GM18873 (cell line): ENCODE results near the gene NEK4.
"Not testable (repeated sequence)": the region's sequence is repeated elsewhere in the genome, so short reads cannot be mapped to it uniquely, and the experiment has no call there.

Source experiments
- ATAC-seq: cut with Tn5 transposase; IDR thresholded peaks from one replicate; pipeline ENCODE4 v1.9.1; 2021; ENCODE audit warnings: mild to moderate bottlenecking, moderate library complexity, moderate number of reproducible peaks; ENCODE audit not compliant: unreplicated experiment, low FRiP score

Gene NEK4

DNA sequence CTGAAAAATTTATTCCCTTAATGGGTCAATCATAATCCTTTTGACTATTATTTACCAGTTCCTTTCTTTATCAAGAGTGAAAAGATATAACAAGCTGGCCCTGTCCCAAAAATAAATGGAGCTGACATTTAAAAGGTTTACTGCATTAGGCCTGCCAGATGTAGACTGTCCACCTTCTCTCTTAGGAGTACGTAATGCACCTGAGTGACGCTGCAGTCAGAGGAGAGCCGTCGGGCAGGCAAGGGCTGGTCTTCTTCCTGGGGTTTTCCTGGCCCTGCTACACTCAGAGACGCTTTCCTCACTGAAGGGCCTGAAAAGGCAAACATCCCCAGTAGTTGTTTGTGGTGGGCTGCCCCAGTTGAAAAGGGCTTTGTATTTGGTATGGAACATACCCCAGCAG, 27.6 kb downstream of the NEK4 start:
- ATAC-seq, result no peak

DNA sequence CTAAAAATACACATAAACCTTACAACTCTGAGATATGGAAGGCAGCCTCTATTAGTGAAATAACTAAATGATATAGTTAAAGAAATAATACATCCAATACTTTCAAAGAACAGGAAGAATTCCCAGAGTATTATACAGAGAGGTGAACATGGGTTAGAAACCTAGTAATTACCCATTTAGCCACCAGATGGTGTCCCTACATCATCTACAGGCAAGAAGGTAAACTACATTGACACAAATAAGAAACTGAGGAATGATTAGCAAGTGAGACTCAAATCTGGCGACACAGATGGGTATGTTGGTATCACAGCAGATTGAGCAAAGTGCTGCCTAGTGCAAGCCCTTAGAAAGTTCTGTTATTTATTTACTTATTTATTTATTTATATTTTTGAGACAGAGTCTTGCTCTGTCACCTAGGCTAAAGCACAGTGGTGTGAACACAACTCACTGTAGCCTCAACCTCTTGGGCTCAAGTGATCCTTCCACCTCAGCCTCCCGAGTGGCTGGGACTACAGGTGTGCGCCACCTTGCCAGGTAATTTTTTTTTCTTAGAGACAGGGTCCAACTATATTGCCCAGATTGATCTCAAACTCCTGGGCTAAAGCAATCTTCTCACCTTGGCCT, 28.2 kb downstream of the NEK4 start:
- no peak for ATAC-seq

DNA sequence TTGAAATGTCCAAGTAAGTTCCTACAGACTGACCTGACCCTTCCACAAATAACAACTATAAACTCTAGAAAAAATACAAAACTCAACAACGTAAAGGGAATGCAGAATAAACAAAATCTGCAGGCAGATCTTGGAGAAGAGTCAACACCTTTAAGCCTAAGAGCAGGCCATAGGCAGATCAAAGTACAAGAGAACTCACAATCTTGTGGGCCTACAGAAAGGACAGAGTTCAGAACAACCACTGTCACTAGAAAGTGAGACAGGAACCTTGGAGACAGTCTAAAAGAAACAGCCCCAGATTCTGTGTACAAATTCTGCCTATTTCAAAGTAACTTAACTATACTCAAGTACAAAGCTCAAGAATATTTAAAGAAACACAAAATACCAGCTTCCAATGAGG, 31.0 kb downstream of the NEK4 start:
- no peak for ATAC-seq

DNA sequence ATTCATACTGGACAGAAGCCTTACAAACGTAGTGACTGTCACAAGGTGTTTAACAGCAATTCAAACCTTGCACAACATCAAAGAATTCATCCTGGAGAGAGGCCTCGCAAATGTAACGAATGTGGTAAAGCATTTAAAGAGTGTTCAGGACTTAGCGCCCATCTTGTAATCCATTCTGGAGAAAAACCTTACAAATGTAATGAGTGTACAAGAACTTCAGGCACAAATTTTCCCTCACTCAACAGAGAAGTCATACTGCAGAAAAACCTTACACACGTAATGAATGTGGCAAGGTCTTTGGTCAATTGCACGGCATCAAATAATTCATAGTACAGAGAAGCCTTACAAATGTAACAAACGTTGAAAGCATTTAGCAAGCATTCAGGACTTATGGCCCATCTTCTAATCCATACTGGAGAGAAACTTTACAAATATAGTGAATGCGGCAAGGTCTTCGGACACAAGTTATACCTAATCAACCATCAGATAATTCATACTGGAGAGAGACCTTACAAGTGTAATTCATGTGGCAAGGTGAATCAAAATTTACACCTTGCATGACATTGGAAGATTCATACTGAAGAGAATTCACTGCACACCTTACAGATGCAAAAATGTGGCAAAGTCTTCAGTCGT, 37.4 kb downstream of the NEK4 start:
- ATAC-seq, result no peak

DNA sequence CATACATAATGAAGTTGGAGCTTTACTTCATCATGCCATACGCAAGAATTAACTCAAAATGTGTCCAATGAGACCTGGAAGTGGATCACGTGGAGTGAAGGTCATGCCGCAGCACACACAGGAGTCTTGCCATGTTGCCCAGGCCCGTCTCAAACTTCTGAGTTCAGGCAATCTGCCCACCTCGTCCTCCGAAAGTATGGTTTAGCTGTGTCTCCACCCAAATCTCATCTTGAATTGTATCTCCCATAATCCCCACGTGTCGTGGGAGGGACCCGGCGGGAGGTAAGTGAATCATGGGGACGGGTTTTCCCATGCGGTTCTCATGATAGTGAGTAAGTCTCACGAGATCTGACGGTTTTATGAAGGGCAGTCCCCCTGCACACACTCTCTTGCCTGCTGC, 39.1 kb downstream of the NEK4 start:
- ATAC-seq, result no peak

DNA sequence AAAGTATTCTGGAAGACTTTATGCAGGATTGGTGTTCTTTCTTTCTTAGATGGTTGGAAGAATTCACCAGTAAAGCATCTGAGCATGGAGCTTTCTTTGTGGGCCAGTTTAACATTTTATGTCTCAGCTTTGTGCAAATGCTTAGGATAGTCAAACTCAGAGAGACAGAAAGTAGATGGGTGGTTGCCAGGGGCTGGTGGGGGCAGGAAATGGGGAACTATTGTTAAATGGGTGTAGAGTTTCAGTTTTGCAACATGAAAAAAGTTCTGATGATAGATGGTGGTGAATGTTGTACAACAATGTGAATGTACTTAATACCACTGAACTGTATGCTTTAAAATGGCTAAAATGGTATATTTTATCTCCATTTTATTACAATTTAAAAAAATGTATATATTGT, 40.1 kb downstream of the NEK4 start:
- ATAC-seq, result no peak

- not testable (repeated sequence) for ATAC-seq
These were observed 42.0 kb downstream of the NEK4 start for GRCh38 chr3:52728753-52729152.

DNA sequence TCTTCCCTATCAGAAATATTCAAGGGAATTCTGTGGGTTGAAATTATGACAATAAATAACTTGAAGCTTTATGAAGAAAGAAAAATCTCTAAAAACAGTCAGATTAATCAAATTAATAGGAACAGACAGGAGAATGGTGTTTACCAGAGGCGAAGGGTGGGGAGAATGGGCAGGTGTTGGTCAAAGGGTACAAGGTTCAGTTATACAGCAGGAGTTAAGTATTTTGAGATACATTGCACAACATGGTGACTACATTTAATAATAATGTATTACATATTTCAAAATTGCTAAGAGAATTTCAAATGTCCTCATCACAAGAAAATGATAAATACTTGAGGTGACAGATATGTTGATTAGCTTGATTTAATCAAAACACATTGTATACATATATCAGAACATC, 46.2 kb downstream of the NEK4 start:
- no peak for ATAC-seq

GRCh38 chr3:52723935-52724334, 46.8 kb downstream of the NEK4 start:
- ATAC-seq, result no peak

DNA sequence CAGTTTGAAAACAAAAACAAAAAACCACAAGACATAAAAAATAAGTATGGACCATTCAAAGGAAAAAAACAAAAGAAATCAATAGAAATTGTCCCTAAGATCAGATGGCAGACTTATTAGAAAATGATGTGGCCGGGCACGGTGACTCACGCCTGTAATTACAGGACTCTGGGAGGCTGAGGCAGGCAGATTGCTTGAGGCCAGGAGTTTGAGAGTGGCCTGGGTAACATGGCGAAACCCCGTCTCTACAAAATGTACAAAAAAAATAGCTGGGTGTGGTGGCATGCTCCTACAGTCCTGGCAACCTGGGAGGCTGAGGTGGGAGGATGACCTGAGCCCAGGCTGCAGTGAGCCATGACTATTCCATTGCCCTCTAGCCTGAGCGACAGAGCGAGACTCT, 48.2 kb downstream of the NEK4 start:
- no peak for ATAC-seq

DNA sequence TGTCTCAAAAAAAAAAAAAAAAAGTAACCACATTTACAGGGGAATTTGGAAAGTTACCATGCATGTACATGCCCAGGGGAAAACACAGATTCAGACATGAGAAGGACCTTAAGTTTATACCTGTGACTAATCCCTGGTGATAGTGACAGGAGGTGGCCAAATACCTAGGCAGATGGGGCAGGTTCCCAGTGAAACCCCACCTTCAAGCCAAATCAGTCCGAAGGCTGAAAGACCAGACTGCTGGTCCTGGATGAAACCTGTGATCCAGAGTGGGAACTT, 49.1 kb downstream of the NEK4 start:
- no peak for ATAC-seq

DNA sequence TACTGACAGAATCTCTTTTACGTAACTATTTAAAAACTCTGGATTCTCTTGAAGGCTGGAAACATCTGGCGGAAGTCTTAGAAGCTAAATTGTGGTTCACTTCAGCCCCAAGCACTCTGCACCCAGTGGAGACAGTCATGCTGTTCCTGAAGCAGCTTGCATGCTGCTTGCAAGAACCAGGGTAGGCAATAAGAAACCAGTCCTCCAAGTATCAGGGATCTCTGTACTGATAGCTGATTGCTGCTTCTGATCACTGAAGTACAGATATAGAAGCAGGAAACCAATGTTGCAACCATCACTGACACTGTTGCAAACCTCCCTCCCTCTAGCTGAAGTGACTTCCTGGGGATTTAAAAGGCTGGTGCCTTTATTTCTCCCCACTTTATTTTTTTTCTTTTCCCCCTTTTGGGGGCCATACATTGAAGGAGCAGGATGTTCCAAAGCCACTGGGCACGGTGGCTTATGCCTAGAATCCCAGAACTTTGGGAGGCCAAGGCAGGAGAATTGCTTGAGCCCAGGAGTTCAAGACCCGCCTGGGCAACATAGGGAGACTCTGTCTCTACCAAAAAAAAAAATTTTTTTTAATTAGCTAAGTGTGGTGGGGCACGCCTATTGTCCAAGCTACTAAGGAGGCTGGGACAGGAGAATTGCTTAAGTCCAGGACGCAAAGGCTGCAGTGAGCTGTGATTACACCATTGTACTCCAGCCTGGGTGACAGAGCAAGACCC, 49.6 kb downstream of the NEK4 start:
- no peak for ATAC-seq

DNA sequence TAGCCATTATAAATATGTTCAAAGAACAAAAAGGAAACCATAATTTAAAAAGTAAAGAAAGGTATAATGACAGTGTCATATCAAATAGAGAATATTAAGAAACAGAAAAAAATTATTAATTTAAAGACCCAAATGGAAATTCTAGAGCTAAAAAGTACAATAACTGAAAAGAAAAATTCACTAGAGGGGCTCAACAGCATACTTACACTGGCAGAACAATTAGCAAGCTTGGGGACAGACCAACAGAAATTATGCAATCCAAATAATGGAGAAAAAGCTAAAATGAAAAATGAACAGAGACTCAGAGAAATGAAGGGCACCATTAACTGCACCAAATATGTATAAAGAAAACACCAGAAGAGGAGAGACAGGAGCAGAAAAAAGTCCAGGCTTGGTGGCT, 51.1 kb downstream of the NEK4 start:
- no peak for ATAC-seq

DNA sequence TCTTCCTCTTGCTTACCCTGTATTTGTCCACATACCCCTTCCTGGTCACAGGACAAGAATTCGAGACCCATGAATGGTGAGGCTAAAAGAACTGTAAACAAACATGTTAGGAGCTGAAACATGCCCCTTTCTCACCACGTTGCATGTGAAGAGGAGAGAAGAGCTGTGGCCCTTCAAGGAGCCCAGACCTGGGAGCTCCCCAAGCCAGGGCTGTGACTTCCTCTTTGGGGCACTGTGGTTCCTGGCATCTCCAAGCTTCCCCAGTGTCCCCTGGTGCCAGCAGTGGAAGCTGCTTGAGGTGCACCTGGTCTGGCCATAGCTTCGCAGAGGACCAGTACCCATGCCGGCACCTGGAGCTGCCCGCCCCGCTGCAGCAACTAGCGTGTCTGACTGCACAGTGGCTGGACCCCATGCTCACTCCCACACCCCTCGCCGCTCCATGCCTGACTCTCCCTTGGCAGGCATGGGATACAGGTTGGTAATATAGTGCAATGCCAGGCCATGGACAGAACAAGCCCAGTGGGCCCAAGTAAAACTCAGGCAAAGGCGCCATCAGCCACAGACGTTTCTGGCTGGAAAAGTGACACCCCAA, 54.9 kb downstream of the NEK4 start:
- ATAC-seq, result no peak

GRCh38 chr3:52714335-52715302, 56.1 kb downstream of the NEK4 start:
- no peak for ATAC-seq

- ATAC-seq, result no peak
These were observed 58.2 kb downstream of the NEK4 start for GRCh38 chr3:52712291-52713212.

- ATAC-seq, result no peak
These were observed 60.2 kb downstream of the NEK4 start for GRCh38 chr3:52710512-52710911.

DNA sequence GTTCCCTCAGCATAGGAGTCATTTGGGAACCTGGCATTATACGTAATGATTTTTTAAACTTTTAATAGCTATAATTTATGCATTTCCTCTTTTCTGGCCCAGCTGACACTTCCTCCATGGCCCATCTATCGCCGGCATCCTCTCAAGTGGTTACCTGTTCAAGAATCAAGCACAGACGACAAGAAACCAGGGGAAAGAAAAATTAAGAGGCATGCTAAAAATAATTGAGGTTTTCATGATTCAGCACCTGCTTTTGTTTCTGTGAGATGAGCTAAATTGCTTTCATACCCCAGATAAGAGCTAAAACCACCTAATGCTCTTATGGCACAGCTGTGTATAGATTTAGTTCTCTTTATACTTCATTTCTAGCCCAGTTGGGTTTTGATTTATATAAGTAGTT, 63.2 kb downstream of the NEK4 start:
- no peak for ATAC-seq
